ENCODE measurements around the gene TNIP1. TPM values are rescaled to one million over a fixed set of nuclear protein-coding genes. Genes with fewer than 3 reads are reported as not detected.
A peak's percentile ranks its signal among the peaks of the same experiment; 100 is the strongest.

TNIP1 gene
- total RNA-seq, 4 donors from 2014 or later, result 91.4 to 136 (median 114) TPM

- peak overlapping the region in 3 of 4 donors; percentile 85 to 86 (median 85) for H3K27ac ChIP-seq (replicated peaks in 1 of 4)
- H3K9me3 ChIP-seq, result no peaks in the 10 kb centered on the region
- no peak overlapping the region for H3K4me3 ChIP-seq
- intact Hi-C loops (cut with DNase I), result no loop called here
- peaks cover 0 to 20% (median 3%) of the 10 kb centered on the region in 4 donors for H3K36me3 ChIP-seq
- WGBS, result 78% methylated on average over 2 of the region's 2 CpGs
- DNase-seq (ENCODE audit: extremely low spot score), result no peak
- TF ChIP-seq POLR2AphosphoS5 (IDR thresholded peaks at IDR 0.05), result no peak
- TF ChIP-seq EP300 (IDR thresholded peaks at IDR 0.05), result no peak
- TF ChIP-seq POLR2A (IDR thresholded peaks at IDR 0.05; ENCODE audit: low read depth), result no peak
- TF ChIP-seq, protein P1, sequence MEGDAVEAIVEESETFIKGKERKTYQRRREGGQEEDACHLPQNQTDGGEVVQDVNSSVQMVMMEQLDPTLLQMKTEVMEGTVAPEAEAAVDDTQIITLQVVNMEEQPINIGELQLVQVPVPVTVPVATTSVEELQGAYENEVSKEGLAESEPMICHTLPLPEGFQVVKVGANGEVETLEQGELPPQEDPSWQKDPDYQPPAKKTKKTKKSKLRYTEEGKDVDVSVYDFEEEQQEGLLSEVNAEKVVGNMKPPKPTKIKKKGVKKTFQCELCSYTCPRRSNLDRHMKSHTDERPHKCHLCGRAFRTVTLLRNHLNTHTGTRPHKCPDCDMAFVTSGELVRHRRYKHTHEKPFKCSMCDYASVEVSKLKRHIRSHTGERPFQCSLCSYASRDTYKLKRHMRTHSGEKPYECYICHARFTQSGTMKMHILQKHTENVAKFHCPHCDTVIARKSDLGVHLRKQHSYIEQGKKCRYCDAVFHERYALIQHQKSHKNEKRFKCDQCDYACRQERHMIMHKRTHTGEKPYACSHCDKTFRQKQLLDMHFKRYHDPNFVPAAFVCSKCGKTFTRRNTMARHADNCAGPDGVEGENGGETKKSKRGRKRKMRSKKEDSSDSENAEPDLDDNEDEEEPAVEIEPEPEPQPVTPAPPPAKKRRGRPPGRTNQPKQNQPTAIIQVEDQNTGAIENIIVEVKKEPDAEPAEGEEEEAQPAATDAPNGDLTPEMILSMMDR (IDR thresholded peaks at IDR 0.05), result no peak
- H3K27me3 ChIP-seq, result no peaks in the 10 kb centered on the region
- peaks cover 46 to 78% (median 74%) of the 10 kb centered on the region in 4 donors for H3K4me1 ChIP-seq
These were observed 61.5 kb downstream of the TNIP1 start for GRCh38 chr5:151019331-151019730.

GRCh38 chr5:151018846-151019245 is 62.0 kb downstream of the TNIP1 start:
- Histone ChIP-seq H3K4me1 (peaks cover 41 to 76% (median 72%) of the 10 kb centered on the region in 4 donors), H3K9me3 (no peaks in the 10 kb centered on the region), H3K27me3 (no peaks in the 10 kb centered on the region), H3K36me3 (peaks cover 0 to 15% (median under 1%) of the 10 kb centered on the region in 4 donors), H3K27ac (replicated peaks in 1 of 4) (peak overlapping the region in 1 of 4 donors; percentile 85), H3K4me3 (no peak overlapping the region)
- DNase-seq (ENCODE audit: extremely low spot score), result no peak
- TF ChIP-seq POLR2A (IDR thresholded peaks at IDR 0.05; ENCODE audit: low read depth), result no peak
- no peak for TF ChIP-seq EP300 (IDR thresholded peaks at IDR 0.05)
- no peak for TF ChIP-seq POLR2AphosphoS5 (IDR thresholded peaks at IDR 0.05)
- WGBS, result 92% methylated on average over 2 of the region's 2 CpGs
- intact Hi-C loops (cut with DNase I), result no loop called here

DNA sequence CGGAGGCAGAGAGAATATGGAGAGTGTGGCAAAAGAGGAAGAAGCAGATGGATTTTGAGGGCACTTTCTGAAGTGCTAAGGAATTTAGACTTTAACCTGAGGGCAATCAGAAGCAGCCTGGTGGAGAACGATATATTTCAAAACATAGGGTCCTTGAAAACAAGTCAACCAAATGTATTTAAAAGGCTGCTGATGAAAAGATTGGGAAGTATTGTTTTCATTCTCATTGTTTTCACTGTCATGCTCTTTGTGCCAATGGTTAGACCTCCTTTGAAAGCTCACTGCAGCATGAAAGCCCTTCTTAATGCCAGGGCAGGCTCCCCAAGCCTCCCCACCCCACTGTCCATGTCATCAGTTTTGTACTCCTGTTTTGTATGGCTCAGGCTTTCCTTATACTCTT is 62.9 kb downstream of the TNIP1 start:
- no peak overlapping the region for H3K4me3 ChIP-seq
- 93% methylated on average over 2 of the region's 2 CpGs for WGBS
- H3K27ac ChIP-seq (replicated peaks in 1 of 4), result no peak overlapping the region
- peaks cover 31 to 76% (median 64%) of the 10 kb centered on the region in 4 donors for H3K4me1 ChIP-seq
- H3K27me3 ChIP-seq, result no peaks in the 10 kb centered on the region
- no peak for DNase-seq (ENCODE audit: extremely low spot score)
- peaks cover 0 to 7% (median 0%) of the 10 kb centered on the region in 4 donors for H3K36me3 ChIP-seq
- intact Hi-C loops (cut with DNase I), result no loop called here
- H3K9me3 ChIP-seq, result no peaks in the 10 kb centered on the region
- TF ChIP-seq POLR2A (IDR thresholded peaks at IDR 0.05; ENCODE audit: low read depth) (no peak), EP300 (IDR thresholded peaks at IDR 0.05) (no peak), POLR2AphosphoS5 (IDR thresholded peaks at IDR 0.05) (no peak)
- TF ChIP-seq, protein P1 (IDR thresholded peaks at IDR 0.05), result no peak

- WGBS, result 77% methylated on average over 5 of the region's 5 CpGs
- H3K36me3 ChIP-seq, result no peaks in the 10 kb centered on the region
- no peaks in the 10 kb centered on the region for H3K9me3 ChIP-seq
- H3K4me3 ChIP-seq, result no peak overlapping the region
- peaks cover 19 to 69% (median 56%) of the 10 kb centered on the region in 4 donors for H3K4me1 ChIP-seq
- no peak for DNase-seq (ENCODE audit: extremely low spot score)
- intact Hi-C loops (cut with DNase I), result no loop called here
- peak; percentile 48 to 66 for TF ChIP-seq POLR2AphosphoS5 (IDR thresholded peaks at IDR 0.05)
- TF ChIP-seq POLR2A (IDR thresholded peaks at IDR 0.05; ENCODE audit: low read depth), result no peak
- peak overlapping the region; percentile 34 to 70 (median 50) for H3K27ac ChIP-seq (replicated peaks in 1 of 4)
- no peaks in the 10 kb centered on the region for H3K27me3 ChIP-seq
These were observed 64.1 kb downstream of the TNIP1 start for GRCh38 chr5:151016700-151017099.

DNA sequence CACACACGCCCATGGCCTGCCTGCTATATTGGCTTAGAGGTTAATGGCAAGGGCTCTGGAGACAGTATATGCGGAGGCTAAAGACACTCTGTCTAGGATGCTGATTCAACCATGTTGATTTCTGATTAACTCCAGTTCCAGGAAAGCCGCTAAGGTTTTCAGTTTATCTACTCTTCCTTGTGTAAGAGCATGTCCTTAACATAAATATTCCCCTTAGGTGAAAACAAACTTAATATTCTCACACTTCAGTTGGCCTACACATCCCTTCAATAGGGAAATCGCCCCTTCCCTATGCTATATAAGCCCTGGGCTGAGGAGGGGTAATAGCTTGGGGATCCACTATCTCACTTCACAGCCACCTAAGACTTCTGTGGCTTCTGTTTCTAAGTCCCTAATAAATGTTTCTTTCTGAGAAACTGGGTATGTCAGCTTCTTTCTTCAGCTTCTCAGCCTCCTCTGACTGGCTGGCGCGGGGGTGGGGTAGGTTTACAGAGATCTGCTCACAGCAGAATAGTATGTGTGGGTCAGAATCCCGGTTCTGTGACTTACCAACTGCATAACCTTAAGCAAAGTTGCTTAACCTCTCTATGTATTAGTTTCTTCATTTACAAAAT is 64.8 kb downstream of the TNIP1 start:
- intact Hi-C loops (cut with DNase I), result no loop called here
- no peak overlapping the region for H3K4me3 ChIP-seq
- peaks cover 17 to 63% (median 49%) of the 10 kb centered on the region in 4 donors for H3K4me1 ChIP-seq
- H3K27me3 ChIP-seq, result no peaks in the 10 kb centered on the region
- 94% methylated on average over 7 of the region's 7 CpGs for WGBS
- TF ChIP-seq POLR2AphosphoS5 (IDR thresholded peaks at IDR 0.05) (no peak), POLR2A (IDR thresholded peaks at IDR 0.05; ENCODE audit: low read depth) (no peak), EP300 (IDR thresholded peaks at IDR 0.05) (no peak)
- TF ChIP-seq, protein P1 (IDR thresholded peaks at IDR 0.05), result no peak
- H3K27ac ChIP-seq (replicated peaks in 1 of 4), result peak overlapping the region; percentile 46 to 70 (median 52)
- no peak for DNase-seq (ENCODE audit: extremely low spot score)
- H3K36me3 ChIP-seq, result no peaks in the 10 kb centered on the region
- H3K9me3 ChIP-seq, result no peaks in the 10 kb centered on the region

Measured in esophagus muscularis mucosa (tissue), 4 donors.